Activated T-helper 17 cell treated with anti-CD3 and anti-CD28 coated beads, Interleukin-2, amount 50 U/mL, for 72 hours (primary cell): ENCODE measurements around the gene ARHGEF25. TPM values are rescaled to one million over a fixed set of nuclear protein-coding genes. Genes with fewer than 3 reads are reported as not detected.
"Not testable (repeated sequence)": the region's sequence is repeated elsewhere in the genome, so short reads cannot be mapped to it uniquely, and the experiment has no call there.

Experiments
- ATAC-seq: fragments of 150-1000 bp; cut with Tn5 transposase; replicated peaks from 2 replicates; pipeline ENCODE4 v1.10.0; 2021; ENCODE audit warnings: mild to moderate bottlenecking, moderate library complexity
- H3K27ac Mint-ChIP-seq: one replicate; pipeline ENCODE4 v1.8.0; 2022; ENCODE audit warnings: mixed read lengths
- H3K27me3 Mint-ChIP-seq: one replicate; pipeline ENCODE4 v1.8.0; 2022; ENCODE audit warnings: mixed read lengths
- H3K36me3 Mint-ChIP-seq: one replicate; pipeline ENCODE4 v1.8.0; 2022; ENCODE audit warnings: low read depth, mild to moderate bottlenecking, mixed read lengths
- H3K4me1 Mint-ChIP-seq: one replicate; pipeline ENCODE4 v1.8.0; 2022; ENCODE audit warnings: mixed read lengths
- H3K4me3 Mint-ChIP-seq: one replicate; pipeline ENCODE4 v1.8.0; 2022; ENCODE audit warnings: mild to moderate bottlenecking, mixed read lengths
- H3K9me3 Mint-ChIP-seq: one replicate; pipeline ENCODE4 v1.8.0; 2022; ENCODE audit warnings: mixed read lengths
- total RNA-seq, 2 donors: library from RNA; stranded (reverse); gene quantifications; one replicate each; pipeline ENCODE4 v1.2.3, GENCODE V29; 2022

The ARHGEF25 gene
- total RNA-seq, 2 donors from 2014 or later, result 1.5 to 1.6 TPM

DNA sequence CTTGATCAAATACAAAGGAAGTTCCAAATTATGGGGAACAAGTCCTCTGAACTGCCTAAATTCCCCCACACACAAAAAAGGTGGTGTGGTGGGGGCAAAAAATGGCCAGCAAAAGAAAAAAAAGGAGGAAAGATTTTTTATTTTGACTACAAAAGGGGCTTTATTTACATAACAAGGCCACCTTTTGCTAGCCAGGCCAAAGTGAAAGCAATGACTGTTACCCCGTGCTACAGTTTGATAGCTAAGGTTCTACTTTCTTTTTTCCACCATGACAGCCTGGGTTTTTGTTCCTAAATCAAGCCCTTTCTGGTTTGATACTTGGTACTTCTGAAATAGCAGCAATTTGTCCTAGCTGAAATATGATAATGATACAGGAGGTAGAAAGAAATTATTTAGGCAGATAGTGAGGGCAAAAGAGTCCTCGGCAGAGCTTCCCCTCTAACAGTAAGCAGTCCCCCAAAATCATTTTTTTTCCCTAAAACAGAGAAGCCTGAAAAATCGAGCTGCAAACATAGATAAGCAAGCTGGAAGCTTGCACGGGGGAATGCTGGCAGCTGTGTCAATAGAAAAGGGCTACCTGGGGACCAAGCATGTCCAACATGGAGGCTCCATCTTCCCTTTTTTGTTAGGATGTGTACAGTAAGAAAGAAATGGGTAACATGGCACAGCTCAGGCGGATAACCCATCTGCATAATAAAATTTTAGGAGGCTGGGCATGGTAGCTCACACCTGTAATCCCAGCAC, 30.6 kb downstream of the ARHGEF25 start:
- Mint-ChIP-seq H3K9me3 (no peaks in the 10 kb centered on the region), H3K27me3 (peaks cover 13% of the 10 kb centered on the region), H3K4me1 (no peaks in the 10 kb centered on the region), H3K27ac (no peak overlapping the region), H3K4me3 (no peak overlapping the region), H3K36me3 (no peaks in the 10 kb centered on the region)
- ATAC-seq, result no peak

DNA sequence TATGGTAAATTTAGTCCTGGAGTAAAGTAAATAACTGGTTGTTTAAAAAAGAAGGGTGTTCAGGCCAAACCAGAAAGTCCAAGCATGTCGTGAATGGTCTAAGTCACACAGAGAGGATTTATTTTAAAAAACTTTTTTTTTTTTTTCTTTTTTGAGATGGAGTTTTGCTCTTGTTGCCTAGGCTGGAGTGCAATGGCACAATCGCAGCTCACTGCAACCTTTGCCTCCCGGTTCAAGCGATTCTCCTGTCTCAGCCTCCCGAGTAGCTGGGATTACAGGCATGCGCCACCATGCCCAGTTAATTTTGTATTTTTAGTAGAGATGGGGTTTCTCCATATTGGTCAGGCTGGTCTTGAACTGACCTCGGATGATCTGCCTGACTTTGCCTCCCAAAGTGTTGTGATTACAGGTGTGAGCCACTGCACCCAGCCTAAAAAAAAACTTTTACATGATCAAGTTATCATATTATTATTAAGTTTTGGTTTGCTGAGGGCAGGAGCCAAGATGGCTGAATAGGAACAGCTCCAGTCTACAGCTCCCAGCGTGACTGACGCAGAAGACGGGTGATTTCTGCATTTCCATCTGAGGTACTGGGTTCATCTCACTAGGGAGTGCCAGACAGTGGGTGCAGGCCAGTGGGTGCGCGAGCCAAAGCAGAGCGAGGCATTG, 34.9 kb downstream of the ARHGEF25 start:
- H3K27ac Mint-ChIP-seq, H3K9me3 Mint-ChIP-seq, H3K36me3 Mint-ChIP-seq, H3K27me3 Mint-ChIP-seq, H3K4me1 Mint-ChIP-seq, ATAC-seq, H3K4me3 Mint-ChIP-seq: not testable (repeated sequence)

DNA sequence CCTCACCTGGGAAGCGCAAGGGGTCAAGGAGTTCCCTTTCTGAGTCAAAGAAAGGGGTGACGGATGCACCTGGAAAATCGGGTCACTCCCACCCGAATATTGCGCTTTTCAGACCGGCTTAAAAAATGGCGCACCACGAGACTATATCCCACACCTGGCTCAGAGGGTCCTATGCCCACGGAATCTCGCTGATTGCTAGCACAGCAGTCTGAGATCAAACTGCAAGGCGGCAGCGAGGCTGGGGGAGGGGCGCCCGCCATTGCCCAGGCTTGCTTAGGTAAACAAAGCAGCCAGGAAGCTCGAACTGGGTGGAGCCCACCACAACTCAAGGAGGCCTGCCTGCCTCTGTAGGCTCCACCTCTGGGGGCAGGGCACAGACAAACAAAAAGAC, 35.4 kb downstream of the ARHGEF25 start:
- not testable (repeated sequence) for H3K4me3 Mint-ChIP-seq, H3K9me3 Mint-ChIP-seq, H3K36me3 Mint-ChIP-seq, H3K27ac Mint-ChIP-seq, ATAC-seq, H3K27me3 Mint-ChIP-seq, H3K4me1 Mint-ChIP-seq

- H3K4me1 Mint-ChIP-seq, result no peaks in the 10 kb centered on the region
- H3K27ac Mint-ChIP-seq, result no peak overlapping the region
- no peak for ATAC-seq
Measured at GRCh38 chr12:57654042-57654441, 42.8 kb downstream of the ARHGEF25 start.

GRCh38 chr12:57655541-57656240, 44.5 kb downstream of the ARHGEF25 start:
- Mint-ChIP-seq H3K4me1 (no peaks in the 10 kb centered on the region), H3K4me3 (no peak overlapping the region), H3K36me3 (no peaks in the 10 kb centered on the region), H3K27me3 (no peaks in the 10 kb centered on the region), H3K27ac (no peak overlapping the region), H3K9me3 (no peaks in the 10 kb centered on the region)
- ATAC-seq, result no peak

More at GRCh38 chr12:57654042-57654441, 42.8 kb downstream of the ARHGEF25 start:
- H3K4me3 Mint-ChIP-seq, result no peak overlapping the region
- no peaks in the 10 kb centered on the region for H3K9me3 Mint-ChIP-seq
- no peaks in the 10 kb centered on the region for H3K36me3 Mint-ChIP-seq
- no peaks in the 10 kb centered on the region for H3K27me3 Mint-ChIP-seq

DNA sequence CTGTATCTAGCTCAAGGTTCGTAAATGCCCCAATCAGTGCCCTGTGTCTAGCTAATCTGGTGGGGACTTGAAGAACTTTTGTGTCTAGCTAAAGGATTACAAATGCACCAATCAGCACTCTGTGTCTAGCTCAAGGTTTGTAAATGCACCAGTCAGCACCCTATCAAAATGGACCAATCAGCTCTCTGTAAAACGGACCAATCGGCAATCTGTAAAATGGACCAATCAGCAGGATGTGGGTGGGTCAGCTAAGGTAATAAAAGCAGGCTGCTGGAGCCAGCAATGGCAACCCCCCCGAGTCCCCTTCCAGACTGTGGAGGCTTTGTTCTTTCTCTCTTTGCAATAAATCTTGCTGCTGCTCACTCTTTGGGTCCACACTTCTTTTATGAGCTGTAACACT, 45.2 kb downstream of the ARHGEF25 start:
- not testable (repeated sequence) for H3K4me1 Mint-ChIP-seq, H3K27ac Mint-ChIP-seq, H3K9me3 Mint-ChIP-seq, H3K36me3 Mint-ChIP-seq, H3K27me3 Mint-ChIP-seq, H3K4me3 Mint-ChIP-seq, ATAC-seq

DNA sequence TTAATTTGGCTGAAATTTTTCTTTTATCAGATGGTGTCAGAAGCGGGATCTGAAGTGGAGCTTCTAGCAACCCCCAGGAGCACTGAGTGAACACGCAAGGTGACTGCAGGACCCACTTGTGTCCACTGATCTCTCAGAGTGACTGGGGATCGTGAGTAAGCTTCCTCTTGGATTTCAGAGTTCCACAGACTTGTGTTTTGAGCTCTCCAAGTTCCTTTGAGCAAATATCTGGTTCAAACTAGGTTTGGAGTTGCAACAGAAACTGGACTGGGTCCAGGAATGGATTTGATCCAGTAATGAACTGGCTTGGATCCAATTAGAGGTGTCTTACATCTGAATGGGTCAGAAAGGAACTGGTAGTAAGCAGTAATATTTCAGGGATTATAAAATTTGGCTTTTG, 46.5 kb downstream of the ARHGEF25 start:
- Mint-ChIP-seq H3K4me3 (no peak overlapping the region), H3K27me3 (no peaks in the 10 kb centered on the region), H3K27ac (no peak overlapping the region), H3K36me3 (no peaks in the 10 kb centered on the region), H3K9me3 (no peaks in the 10 kb centered on the region), H3K4me1 (no peaks in the 10 kb centered on the region)
- ATAC-seq, result no peak

DNA sequence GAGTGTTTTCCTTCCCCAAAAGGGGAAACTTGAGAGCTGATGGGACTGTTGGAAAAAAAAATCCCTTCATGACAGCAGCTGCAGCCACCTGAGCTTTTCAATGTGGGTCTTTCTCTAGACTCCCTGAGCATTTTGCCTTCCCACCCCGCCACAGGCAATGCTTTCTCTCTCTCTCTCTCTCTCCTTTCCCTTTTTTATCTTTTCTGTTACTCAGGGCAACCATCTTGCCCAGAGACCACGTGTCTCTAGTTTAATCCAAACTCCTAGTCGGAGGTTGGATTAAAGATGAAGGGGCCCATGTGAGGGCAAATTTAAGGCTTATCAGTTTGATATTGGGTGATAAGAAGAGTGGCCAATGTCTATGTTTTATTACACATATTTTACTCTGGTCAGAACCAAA, 47.7 kb downstream of the ARHGEF25 start:
- no peak for ATAC-seq
- Mint-ChIP-seq H3K9me3 (no peaks in the 10 kb centered on the region), H3K4me1 (no peaks in the 10 kb centered on the region), H3K4me3 (no peak overlapping the region), H3K36me3 (no peaks in the 10 kb centered on the region), H3K27me3 (no peaks in the 10 kb centered on the region), H3K27ac (no peak overlapping the region)

DNA sequence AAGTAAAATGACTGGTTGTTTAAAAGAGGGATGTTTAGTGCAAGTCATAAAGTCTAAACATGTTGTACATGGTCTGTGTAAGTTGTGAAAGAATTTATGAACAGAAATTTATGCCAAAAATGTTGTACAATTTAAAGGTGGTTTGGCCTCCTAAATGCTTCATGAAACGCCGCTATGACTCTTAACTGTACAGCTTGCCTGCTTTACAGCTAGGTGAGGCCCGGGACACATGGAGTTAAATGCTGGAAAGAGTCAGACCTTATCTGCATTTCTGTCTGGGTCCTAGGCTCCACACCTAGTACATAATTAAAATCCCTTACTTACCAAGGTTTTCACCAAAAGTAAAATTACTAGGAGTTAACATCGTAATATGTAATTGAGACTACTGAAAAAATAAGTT, 50.1 kb downstream of the ARHGEF25 start:
- Mint-ChIP-seq H3K27me3 (no peaks in the 10 kb centered on the region), H3K9me3 (no peaks in the 10 kb centered on the region), H3K4me3 (no peak overlapping the region), H3K36me3 (no peaks in the 10 kb centered on the region), H3K27ac (no peak overlapping the region), H3K4me1 (no peaks in the 10 kb centered on the region)
- ATAC-seq, result no peak

DNA sequence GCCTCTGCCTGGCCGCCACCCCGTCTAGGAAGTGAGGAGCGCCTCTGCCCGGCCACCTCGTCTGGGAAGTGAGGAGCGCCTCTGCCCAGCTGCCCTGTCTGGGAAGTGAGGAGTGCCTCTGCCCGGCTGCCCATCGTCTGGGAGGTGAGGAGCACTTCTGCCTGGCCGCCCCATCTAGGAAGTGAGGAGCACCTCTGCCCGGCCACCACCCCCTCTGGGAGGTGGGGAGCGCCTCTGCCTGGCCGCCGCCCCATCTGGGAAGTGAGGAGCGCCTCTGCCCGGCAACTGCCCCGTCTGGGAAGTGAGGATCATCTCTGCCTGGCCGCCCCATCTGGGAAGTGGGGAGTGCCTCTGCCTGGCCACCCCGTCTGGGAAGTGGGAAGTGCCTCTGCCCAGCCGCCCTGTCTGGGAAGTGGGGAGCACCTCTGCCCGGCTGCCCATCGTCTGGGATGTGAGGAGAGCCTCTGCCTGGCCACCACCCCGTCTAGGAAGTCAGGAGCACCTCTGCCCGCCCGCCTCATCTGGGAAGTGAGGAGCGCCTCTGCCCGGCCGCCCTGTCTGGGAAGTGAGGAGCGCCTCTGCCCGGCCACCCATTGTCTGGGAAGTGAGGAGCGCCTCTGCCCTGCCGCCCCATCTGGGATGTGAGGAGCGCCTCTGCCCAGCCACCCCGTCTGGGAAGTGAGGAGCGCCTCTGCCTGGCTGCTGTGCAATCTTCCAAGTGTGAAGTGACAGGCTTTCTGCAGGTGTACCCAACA, 54.0 kb downstream of the ARHGEF25 start:
- not testable (repeated sequence) for ATAC-seq, H3K27ac Mint-ChIP-seq, H3K27me3 Mint-ChIP-seq, H3K4me1 Mint-ChIP-seq, H3K36me3 Mint-ChIP-seq, H3K4me3 Mint-ChIP-seq, H3K9me3 Mint-ChIP-seq

Other genes starting within 250 kb of the ARHGEF25 start
- gene R3HDM2, start 180.4 kb upstream of the ARHGEF25 start, total RNA-seq, result 10 to 100 TPM; 36.6 to 54.6 TPM
- gene INHBC, start 176.7 kb upstream of the ARHGEF25 start, total RNA-seq, result not detected
- not detected for gene INHBE, start 156.1 kb upstream of the ARHGEF25 start, total RNA-seq
- gene GLI1, start 151.7 kb upstream of the ARHGEF25 start, total RNA-seq, result 1 to 10 TPM in 1 of 2 donors, under 1 TPM in 1; 0.48 to 1.4 TPM
- gene ARHGAP9, start 131.6 kb upstream of the ARHGEF25 start, total RNA-seq, result 100 to 1,000 TPM; 131 to 225 TPM
- gene MARS1, start 123.4 kb upstream of the ARHGEF25 start, total RNA-seq, result 100 to 1,000 TPM; 130 to 243 TPM
- 10 to 100 TPM; 14.2 to 25.3 TPM for gene DDIT3, start 90.9 kb upstream of the ARHGEF25 start, total RNA-seq
- 10 to 100 TPM; 78.8 to 83.1 TPM for gene MBD6, start 88.6 kb upstream of the ARHGEF25 start, total RNA-seq
- gene DCTN2, start 64.2 kb upstream of the ARHGEF25 start, total RNA-seq, result 10 to 100 TPM; 78.5 to 96.4 TPM
- gene KIF5A, start 61.4 kb upstream of the ARHGEF25 start, total RNA-seq, result 1 to 10 TPM; 2.0 to 3.0 TPM
- gene PIP4K2C, start 20.2 kb upstream of the ARHGEF25 start, total RNA-seq, result 10 to 100 TPM; 16.0 to 23.0 TPM
- gene DTX3, start 6.6 kb upstream of the ARHGEF25 start, total RNA-seq, result 10 to 100 TPM; 16.7 to 19.5 TPM
- 1 to 10 TPM; 1.5 to 3.7 TPM for gene B4GALNT1, start 21.8 kb downstream of the ARHGEF25 start, total RNA-seq
- gene OS9, start 82.7 kb downstream of the ARHGEF25 start, total RNA-seq, result 100 to 1,000 TPM; 107 to 114 TPM
- gene AGAP2, start 127.3 kb downstream of the ARHGEF25 start, total RNA-seq, result 10 to 100 TPM; 34.9 to 52.0 TPM
- gene TSPAN31, start 133.6 kb downstream of the ARHGEF25 start, total RNA-seq, result 10 to 100 TPM; 10.7 to 18.7 TPM
- 100 to 1,000 TPM; 132 to 242 TPM for gene CDK4, start 140.9 kb downstream of the ARHGEF25 start, total RNA-seq
- gene MARCHF9, start 143.7 kb downstream of the ARHGEF25 start, total RNA-seq, result 10 to 100 TPM; 22.5 to 26.9 TPM
- 10 to 100 TPM; 14.4 to 14.7 TPM for gene CYP27B1, start 155.6 kb downstream of the ARHGEF25 start, total RNA-seq
- gene METTL1, start 160.7 kb downstream of the ARHGEF25 start, total RNA-seq, result 10 to 100 TPM; 19.0 to 39.5 TPM
- gene EEF1AKMT3, start 161.2 kb downstream of the ARHGEF25 start, total RNA-seq, result 10 to 100 TPM in 1 of 2 donors, 1 to 10 TPM in 1; 5.4 to 11.5 TPM
- 10 to 100 TPM; 30.7 to 63.8 TPM for gene TSFM, start 171.4 kb downstream of the ARHGEF25 start, total RNA-seq
- gene AVIL, start 207.3 kb downstream of the ARHGEF25 start, total RNA-seq, result 1 to 10 TPM; 1.9 to 2.7 TPM
- gene CTDSP2, start 235.3 kb downstream of the ARHGEF25 start, total RNA-seq, result 100 to 1,000 TPM in 1 of 2 donors, 10 to 100 TPM in 1; 68.5 to 113 TPM